GM18909 (cell line): ENCODE data around the gene DEPDC4.
"Not testable (repeated sequence)": the region's sequence is repeated elsewhere in the genome, so short reads cannot be mapped to it uniquely, and the experiment has no call there.

Source experiments
- ATAC-seq: cut with Tn5 transposase; IDR thresholded peaks from one replicate; pipeline ENCODE4 v1.9.1; 2021; ENCODE audit warnings: mild to moderate bottlenecking; ENCODE audit not compliant: unreplicated experiment, poor library complexity

DEPDC4 gene

GRCh38 chr12:100266835-100267602 is at the start of gene DEPDC4, which contains the start of gene SCYL2:
TSS of gene DEPDC4 (minus strand) at chr12:100267079. CDS start at chr12:100267076, 3 bp downstream.
TSS of gene SCYL2 (plus strand) at chr12:100267177. CDS start at chr12:100282971, 15,794 bp downstream.
- ATAC-seq, result peak; percentile 94

GRCh38 chr12:100311317-100311716 is 44.4 kb upstream of the DEPDC4 start:
- no peak for ATAC-seq

- ATAC-seq, result not testable (repeated sequence)
Observed at GRCh38 chr12:100308138-100308537, 41.3 kb upstream of the DEPDC4 start.

- ATAC-seq, result not testable (repeated sequence)
Observed at GRCh38 chr12:100304334-100304733, 37.5 kb upstream of the DEPDC4 start.

GRCh38 chr12:100303831-100304230 is 37.0 kb upstream of the DEPDC4 start:
- no peak for ATAC-seq

GRCh38 chr12:100302081-100302480 is 35.2 kb upstream of the DEPDC4 start:
- no peak for ATAC-seq

GRCh38 chr12:100295764-100296555 is 29.1 kb upstream of the DEPDC4 start:
- no peak for ATAC-seq

GRCh38 chr12:100294366-100294765 is 27.5 kb upstream of the DEPDC4 start:
- not testable (repeated sequence) for ATAC-seq

GRCh38 chr12:100293017-100293416 is 26.1 kb upstream of the DEPDC4 start:
- no peak for ATAC-seq

GRCh38 chr12:100290016-100290415 is 23.1 kb upstream of the DEPDC4 start:
- no peak for ATAC-seq

GRCh38 chr12:100289038-100289437 is 22.2 kb upstream of the DEPDC4 start:
- ATAC-seq, result no peak

- not testable (repeated sequence) for ATAC-seq
Observed at GRCh38 chr12:100284556-100284955, 17.7 kb upstream of the DEPDC4 start.

- no peak for ATAC-seq
Observed at GRCh38 chr12:100279607-100280244, 12.8 kb upstream of the DEPDC4 start.

GRCh38 chr12:100279159-100279558 is 12.3 kb upstream of the DEPDC4 start:
- no peak for ATAC-seq

GRCh38 chr12:100274291-100274690 is 7.4 kb upstream of the DEPDC4 start:
- ATAC-seq, result no peak

- ATAC-seq, result no peak
Observed at GRCh38 chr12:100273782-100274181, 6.9 kb upstream of the DEPDC4 start.

GRCh38 chr12:100268835-100269564 is 2.1 kb upstream of the DEPDC4 start:
- no peak for ATAC-seq

GRCh38 chr12:100267603-100268281 is 863 bp upstream of the DEPDC4 start:
- peak; percentile 17 for ATAC-seq

GRCh38 chr12:100266585-100266834 is 369 bp downstream of the DEPDC4 start:
- ATAC-seq, result peak; percentile 89
